ENCODE results near the gene LRCH3.

LRCH3 gene

GRCh38 chr3:197749601-197750395, 41.3 kb upstream of the LRCH3 start, which contains the start of gene FYTTD1:
Gene FYTTD1 (plus strand): TSS chr3:197749883. CDS start chr3:197749972, 89 bp downstream.
- no peak for TF ChIP-seq CTCF (IDR thresholded peaks at IDR 0.05)
- Histone ChIP-seq H3K4me3 (peak within 1 kb of the TSS; percentile 97), H3K27ac (peak within 1 kb of the TSS; percentile 92 to 99)
- peak; percentile 92 for DNase-seq (ENCODE audit: low spot score)

GRCh38 chr3:197750396-197750831, 40.6 kb upstream of the LRCH3 start:
- no peak for TF ChIP-seq CTCF (IDR thresholded peaks at IDR 0.05)

GRCh38 chr3:197750858-197751737, 40.0 kb upstream of the LRCH3 start:
- H3K4me3 ChIP-seq, result peak overlapping the region; percentile 97
- peak overlapping the region; percentile 92 to 99 for H3K27ac ChIP-seq
- TF ChIP-seq CTCF (IDR thresholded peaks at IDR 0.05), result no peak
- DNase-seq (ENCODE audit: low spot score), result peak; percentile 76

More at GRCh38 chr3:197750396-197750831, 40.6 kb upstream of the LRCH3 start:
- Histone ChIP-seq H3K4me3 (peak overlapping the region; percentile 97), H3K27ac (peak overlapping the region; percentile 92 to 99)
- DNase-seq (ENCODE audit: low spot score), result peak; percentile 83

- Histone ChIP-seq H3K4me3 (no peak overlapping the region), H3K27ac (peak overlapping the region; percentile 92 to 99)
- no peak for TF ChIP-seq CTCF (IDR thresholded peaks at IDR 0.05)
- DNase-seq (ENCODE audit: low spot score), result no peak
Observed at GRCh38 chr3:197752107-197752506, 38.9 kb upstream of the LRCH3 start.

- H3K27ac ChIP-seq, result no peak overlapping the region
- no peak for TF ChIP-seq CTCF (IDR thresholded peaks at IDR 0.05)
- no peak overlapping the region for H3K4me3 ChIP-seq
- no peak for DNase-seq (ENCODE audit: low spot score)
Observed at GRCh38 chr3:197753263-197753662, 37.8 kb upstream of the LRCH3 start.

GRCh38 chr3:197756704-197757103, 34.4 kb upstream of the LRCH3 start:
- TF ChIP-seq CTCF (IDR thresholded peaks at IDR 0.05), result no peak
- no peak overlapping the region for H3K27ac ChIP-seq
- no peak for DNase-seq (ENCODE audit: low spot score)
- H3K4me3 ChIP-seq, result no peak overlapping the region
